Left renal pelvis (tissue), 4 donors: Measurements from ENCODE around the gene IDI1. TPM values are rescaled to one million over a fixed set of nuclear protein-coding genes. Genes with fewer than 3 reads are reported as not detected.
"Not testable (repeated sequence)": the region's sequence is repeated elsewhere in the genome, so short reads cannot be mapped to it uniquely, and the experiment has no call there.

Source experiments
- DNase-seq, 4 donors: peaks; one replicate each; pipeline ENCODE4 v3.0.0-alpha.2; 2013; ENCODE audit warnings: low read depth in 4 of 4, low spot score in 3 of 4
- polyA plus RNA-seq, 4 donors: library from polyadenylated mRNA; unstranded; fragments of 120-200 nt; gene quantifications; one replicate each; pipeline ENCODE4 v1.2.1, GENCODE V29; 2013; ENCODE audit not compliant: insufficient read length in 4 of 4

The IDI1 gene
- polyA plus RNA-seq, 4 donors = 49.0 to 81.4 (median 70.4) TPM

GRCh38 chr10:1036341-1036791 is 12.6 kb downstream of the IDI1 start:
- no peak for DNase-seq

DNA sequence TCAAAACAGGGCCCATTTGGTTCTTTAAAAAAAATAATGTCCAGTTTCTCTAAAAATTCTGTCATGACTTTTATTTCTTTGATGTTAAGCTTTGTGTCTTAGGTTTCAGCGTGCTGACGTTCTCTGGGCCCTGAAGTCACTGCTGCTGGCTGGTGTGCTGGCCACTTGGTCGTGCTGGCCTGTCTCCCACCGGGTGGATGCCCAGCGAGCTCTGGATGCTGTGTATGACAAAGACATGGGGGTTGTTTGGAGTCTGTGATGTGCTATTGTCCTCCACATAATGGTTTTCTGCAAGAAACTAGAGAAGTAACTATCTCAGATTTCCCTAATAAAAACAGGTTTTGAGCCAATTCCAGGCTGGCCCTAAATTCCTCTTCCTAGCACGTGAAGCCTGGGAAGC is 13.7 kb downstream of the IDI1 start:
- no peak for DNase-seq

- DNase-seq = no peak
Observed at GRCh38 chr10:1034758-1035157, 14.2 kb downstream of the IDI1 start.

DNA sequence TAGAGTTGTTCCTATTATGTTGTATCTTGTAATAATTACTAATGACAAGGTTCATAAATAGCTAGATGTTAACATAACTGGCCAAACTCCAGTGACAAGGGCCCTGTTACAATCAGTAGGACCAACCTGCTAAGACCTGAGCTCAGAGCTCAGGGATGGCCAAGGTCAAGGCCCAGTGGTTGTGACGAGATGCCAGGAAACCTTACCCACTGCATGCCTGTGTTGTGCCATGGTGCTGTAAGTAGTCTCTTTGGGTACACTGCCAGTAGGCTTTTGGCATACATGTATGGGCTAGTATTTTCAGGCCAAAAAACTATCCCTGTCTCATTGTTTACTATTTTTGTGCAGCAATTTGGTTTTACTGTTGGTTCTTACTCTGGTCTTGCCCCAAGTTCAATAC is 15.3 kb downstream of the IDI1 start:
- DNase-seq = no peak

DNA sequence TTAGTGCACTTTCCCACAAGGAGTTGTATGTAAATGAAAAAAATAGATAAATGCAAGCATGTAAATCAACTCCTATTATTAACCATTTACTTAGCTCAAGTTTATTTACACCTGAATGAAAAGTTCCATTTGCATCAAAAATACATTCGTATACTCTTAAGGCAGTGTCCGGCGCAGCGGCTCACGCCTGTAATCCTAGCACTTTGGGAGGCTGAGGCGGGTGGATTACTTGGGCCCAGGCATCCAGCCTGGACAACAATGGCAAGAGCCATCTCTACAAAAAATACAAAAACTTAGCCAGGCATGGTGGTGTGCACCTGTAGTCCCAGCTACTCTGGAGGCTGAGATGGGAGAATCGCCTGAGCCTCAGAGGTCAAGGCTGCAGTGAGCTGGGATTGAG is 19.1 kb downstream of the IDI1 start:
- DNase-seq = no peak

- DNase-seq = no peak
Observed at GRCh38 chr10:1026578-1026977, 22.3 kb downstream of the IDI1 start.

DNA sequence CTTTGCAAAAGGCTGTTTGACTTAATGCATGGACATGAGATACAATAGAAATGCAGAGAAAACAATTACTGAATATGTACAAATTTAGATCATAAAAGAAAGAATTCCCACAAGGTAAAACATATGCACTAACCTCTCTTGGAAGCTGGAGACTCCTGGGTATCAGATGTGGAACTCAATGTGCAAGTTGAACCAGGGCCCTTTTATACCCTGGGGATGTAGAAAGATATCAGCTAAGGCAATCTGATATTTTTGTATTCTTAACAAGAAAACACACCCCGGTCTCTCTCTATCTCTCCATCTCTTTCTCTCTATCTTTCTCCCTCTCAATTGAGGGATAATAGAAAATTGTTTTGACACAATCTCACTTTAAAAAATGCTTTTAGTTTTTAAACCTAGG is 23.2 kb downstream of the IDI1 start, which contains the start of gene IDI2:
IDI2 (minus strand) TSS at position 177 of the 400 bp plus-strand sequence. CDS start 1,136 bp downstream, outside the sequence.
- DNase-seq = no peak

GRCh38 chr10:1024103-1024502 is 24.8 kb downstream of the IDI1 start:
- no peak for DNase-seq

DNA sequence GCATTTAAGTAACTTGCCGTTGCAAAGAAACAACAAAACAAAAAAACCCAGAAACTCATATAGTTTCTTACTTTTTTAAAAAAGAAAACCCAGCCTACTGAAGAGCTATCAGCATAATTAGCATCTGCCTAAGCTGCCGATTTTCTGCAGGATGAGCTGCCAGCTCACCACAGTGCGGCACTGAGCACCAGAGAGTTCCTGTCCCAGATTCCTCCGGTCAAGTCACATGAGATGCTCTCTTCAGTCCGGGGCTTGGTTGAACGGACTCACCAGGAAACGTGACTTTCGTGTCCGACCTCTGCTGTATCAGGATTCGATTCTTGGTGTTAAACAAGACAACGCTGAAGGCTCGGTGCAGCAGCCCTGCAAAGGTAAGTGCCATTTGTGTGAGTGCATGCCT is 26.5 kb downstream of the IDI1 start:
- DNase-seq = no peak

DNA sequence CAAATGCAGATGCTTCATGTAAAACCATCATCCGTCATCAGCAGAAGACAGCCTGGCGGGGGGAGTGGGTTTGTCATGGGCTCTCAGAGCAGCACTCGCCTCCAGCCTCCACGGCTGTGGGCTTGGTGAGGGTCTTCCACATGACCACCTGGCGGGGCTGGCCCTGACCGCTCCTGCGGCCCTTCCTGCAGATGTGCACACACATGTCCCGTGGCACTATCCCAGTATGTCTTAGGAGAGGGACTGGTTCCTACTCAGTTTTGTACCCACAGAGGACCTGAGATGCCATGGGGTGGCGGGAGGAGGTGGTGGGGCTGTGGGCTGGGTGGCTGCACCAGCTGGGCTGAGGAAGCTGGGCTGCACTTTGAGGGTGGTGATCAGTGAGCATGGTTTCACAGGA is 28.0 kb downstream of the IDI1 start:
- no peak for DNase-seq

GRCh38 chr10:1020460-1020859 is 28.5 kb downstream of the IDI1 start:
- no peak for DNase-seq

- DNase-seq = no peak
Observed at GRCh38 chr10:1019362-1019761, 29.6 kb downstream of the IDI1 start.

DNA sequence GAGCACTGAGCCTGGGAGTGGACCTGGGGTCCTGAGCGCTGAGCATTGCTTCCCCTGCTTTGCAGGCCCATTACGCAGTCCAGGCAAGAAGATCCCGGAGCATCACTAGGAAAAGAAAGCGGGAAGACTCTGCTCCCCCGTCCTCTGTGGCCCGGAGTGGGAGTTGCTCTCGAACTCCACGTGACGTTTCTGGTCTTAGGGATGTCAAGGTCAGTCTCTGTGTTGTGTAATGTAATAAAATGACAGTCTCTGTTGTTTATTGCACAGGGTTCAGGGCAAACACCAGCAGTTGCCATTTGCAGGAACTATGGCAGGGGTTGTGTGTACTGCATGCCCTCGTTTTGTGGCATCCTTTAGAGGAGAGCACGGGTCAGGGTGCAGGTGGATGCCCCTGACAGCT is 33.2 kb downstream of the IDI1 start:
- DNase-seq = no peak

DNA sequence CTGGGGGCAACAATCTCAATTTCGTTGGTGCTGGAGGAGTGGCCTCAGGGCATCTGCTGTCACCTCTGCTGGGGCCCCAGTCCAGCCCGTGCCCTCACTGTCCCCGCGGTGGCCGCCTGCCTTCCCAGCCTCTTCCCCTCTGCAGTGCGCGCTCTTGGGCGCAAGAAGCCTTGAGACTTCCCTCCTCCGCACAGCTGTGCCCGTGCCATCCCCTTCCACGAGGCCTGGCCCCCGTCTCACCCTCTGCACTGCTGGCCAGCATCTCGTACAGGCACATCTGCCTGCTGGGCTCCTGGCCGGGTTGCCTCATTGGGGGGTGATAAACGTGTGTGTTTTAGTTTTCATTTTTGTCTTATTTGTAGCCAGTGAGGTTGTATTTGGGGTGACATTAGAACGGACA is 37.2 kb downstream of the IDI1 start:
- DNase-seq = no peak

- no peak for DNase-seq
Observed at GRCh38 chr10:1010703-1011102, 38.2 kb downstream of the IDI1 start.

GRCh38 chr10:1009947-1010346 is 39.0 kb downstream of the IDI1 start:
- DNase-seq = not testable (repeated sequence)

DNA sequence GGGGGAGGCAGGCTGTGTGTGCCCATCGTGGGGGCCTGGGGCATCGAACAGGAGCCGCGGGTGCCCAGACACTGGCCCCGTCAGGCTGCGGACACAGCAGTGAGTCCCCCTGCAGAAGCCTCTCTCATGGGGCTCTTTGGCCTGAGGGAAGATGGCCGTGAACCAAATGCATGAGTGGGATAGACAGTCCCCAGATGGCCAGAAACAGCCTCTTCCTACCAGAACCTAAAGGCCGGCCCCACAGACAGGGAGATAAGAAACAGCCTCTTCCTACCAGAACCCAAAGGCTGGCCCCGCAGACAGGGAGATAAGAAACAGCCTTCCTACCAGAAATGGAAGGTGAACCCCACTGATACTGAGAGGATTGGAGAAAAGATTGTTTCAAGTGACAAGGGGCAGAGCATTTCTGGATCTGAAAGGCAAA is 39.8 kb downstream of the IDI1 start:
- no peak for DNase-seq

- no peak for DNase-seq
Observed at GRCh38 chr10:1007583-1007982, 41.3 kb downstream of the IDI1 start.

- DNase-seq = no peak
Observed at GRCh38 chr10:1006573-1006972, 42.3 kb downstream of the IDI1 start.

DNA sequence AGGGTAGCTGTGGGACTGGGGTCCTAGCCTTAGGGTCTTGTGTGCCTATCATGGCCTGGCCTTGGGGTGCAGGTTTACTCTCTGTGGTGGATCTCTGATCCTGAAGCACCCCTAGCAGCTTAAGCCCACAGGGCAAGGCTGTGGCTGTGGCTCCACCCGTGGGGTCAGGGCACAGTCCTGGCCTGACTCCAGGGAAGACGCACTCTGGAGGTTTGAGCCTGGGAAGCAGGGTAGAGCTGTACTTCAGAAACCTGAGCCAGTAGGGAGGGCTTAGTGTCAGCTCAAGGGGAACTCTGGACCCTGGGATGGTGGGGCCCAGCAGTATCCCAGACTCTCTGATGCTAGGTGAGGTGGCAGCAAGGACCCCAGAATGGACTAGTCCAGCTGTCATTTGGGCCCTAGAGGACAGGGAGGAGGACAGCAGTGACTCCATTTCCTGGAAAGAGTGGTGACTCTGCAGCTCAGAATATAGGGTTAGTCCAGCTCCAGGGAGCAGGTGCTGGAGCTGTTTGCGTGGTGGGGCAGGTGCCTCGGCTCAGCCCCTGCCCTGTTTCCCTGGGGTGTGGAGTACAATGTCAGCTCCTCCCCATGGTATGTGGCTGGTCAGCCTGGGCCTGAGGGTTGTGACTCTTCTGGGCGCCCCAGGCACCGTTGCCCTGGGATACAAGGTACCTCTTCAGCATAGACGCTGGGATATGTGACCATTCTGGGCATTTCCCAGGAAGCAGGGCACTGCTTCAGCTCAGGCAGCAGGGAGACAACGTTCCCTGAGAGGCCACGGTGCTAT is 44.8 kb downstream of the IDI1 start:
- DNase-seq = no peak

DNA sequence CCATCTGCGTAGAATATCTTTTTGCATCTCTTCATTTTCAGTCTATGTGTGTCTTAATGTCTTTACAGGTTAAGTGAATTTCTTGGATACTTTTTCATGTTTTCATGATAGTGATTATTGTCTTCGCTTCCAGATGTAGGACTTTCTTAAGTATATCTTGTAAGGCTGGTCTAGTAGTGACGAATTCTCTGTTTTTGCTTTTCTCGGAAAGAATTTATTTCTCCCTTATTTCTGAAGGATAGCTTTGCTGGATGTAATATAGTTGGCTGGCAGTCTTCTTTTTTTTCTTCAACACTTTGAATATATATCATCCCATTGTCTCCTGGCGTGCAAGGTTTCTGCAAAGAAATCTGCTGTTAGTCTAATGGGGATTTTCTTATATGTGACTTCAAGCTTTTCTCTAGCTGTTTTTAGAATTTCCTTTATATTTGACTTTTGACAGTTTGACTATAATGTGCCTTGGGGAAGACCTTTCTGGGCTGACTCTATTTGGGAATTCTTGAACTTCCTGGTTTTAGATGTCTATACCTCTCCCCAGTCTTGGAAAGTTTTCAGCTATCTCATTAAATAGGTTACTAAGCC is 46.4 kb downstream of the IDI1 start:
- no peak for DNase-seq
